GM12891 (cell line): ENCODE data around the gene INPP5F.

Source experiments
- PAX5 ChIP-seq: IDR thresholded peaks from 2 replicates; pipeline ENCODE4 v1.6.1; 2011; ENCODE audit warnings: low read length, moderate library complexity, mild to moderate bottlenecking; ENCODE audit not compliant: insufficient read depth, severe bottlenecking
- POLR2A ChIP-seq: IDR thresholded peaks from 2 replicates; pipeline ENCODE4 v1.6.1; 2011; ENCODE audit warnings: low read depth, low read length, control low read depth
- POLR2AphosphoS5 ChIP-seq: IDR thresholded peaks from 2 replicates; pipeline ENCODE4 v1.6.1; 2011; ENCODE audit warnings: low read depth, low read length, control low read depth
- SPI1 ChIP-seq: IDR thresholded peaks from 2 replicates; pipeline ENCODE4 v1.6.1; 2011; ENCODE audit warnings: low read depth, low read length, control low read depth
- TAF1 ChIP-seq: IDR thresholded peaks from 2 replicates; pipeline ENCODE4 v1.6.1; 2011; ENCODE audit warnings: low read depth, low read length, control low read depth

DNA sequence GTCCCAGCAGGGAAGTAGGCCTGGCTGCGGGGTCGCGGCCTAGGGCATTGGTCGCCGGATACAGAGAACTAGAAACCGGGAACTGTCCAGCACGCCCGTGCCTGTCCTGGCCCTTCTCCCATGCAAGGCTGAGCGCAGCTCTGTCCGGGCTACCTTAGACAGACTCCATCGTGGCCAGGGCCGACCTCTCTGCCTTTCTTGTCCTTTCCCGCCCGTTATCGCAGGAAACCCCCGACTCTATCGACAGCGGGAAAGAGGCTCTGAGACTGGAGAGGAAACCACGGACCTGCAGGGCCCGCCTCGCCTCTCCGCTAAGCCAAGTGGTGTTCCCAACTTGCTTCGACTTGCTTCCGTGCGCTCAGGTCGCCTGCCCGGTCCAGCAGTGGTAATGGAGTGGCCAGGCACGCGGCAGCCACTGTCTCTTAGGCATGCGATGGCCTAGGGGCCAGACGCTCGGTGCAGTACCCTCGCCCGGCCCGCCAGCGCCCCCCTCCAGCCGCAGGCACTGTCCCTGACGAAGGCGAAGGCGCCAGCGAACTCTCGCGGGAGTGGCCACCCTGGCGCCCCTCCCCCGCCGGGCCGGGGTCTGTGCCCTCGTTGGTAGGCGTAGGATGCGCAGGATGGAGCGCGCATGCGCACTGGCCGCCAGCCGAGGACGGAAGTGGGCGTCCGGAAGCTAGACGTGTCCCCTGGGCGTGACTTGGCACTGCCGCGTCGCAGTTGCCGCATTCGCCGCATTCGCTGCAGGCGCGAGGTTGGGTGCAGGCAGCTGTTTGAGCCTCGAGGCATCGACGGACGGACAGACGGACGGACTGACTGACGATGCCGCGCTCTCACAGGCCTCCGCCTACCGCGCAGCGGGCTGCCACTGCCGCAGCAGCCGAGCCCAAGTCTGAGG lies 92.4 kb downstream of the INPP5F start:
- no peak for TF ChIP-seq POLR2AphosphoS5
- no peak for TF ChIP-seq POLR2A
- TF ChIP-seq SPI1 = no peak
- TF ChIP-seq TAF1 = no peak
- no peak for TF ChIP-seq PAX5
